COLO668 (cell line): ENCODE measurements around the gene SLC44A3.

ENCODE experiments used
- DNase-seq: peaks from one replicate; lab custom pipeline; 2025; ENCODE audit not compliant: unreplicated experiment; lab: John Stamatoyannopoulos, UW

The SLC44A3 gene, protein sequence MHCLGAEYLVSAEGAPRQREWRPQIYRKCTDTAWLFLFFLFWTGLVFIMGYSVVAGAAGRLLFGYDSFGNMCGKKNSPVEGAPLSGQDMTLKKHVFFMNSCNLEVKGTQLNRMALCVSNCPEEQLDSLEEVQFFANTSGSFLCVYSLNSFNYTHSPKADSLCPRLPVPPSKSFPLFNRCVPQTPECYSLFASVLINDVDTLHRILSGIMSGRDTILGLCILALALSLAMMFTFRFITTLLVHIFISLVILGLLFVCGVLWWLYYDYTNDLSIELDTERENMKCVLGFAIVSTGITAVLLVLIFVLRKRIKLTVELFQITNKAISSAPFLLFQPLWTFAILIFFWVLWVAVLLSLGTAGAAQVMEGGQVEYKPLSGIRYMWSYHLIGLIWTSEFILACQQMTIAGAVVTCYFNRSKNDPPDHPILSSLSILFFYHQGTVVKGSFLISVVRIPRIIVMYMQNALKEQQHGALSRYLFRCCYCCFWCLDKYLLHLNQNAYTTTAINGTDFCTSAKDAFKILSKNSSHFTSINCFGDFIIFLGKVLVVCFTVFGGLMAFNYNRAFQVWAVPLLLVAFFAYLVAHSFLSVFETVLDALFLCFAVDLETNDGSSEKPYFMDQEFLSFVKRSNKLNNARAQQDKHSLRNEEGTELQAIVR

DNA sequence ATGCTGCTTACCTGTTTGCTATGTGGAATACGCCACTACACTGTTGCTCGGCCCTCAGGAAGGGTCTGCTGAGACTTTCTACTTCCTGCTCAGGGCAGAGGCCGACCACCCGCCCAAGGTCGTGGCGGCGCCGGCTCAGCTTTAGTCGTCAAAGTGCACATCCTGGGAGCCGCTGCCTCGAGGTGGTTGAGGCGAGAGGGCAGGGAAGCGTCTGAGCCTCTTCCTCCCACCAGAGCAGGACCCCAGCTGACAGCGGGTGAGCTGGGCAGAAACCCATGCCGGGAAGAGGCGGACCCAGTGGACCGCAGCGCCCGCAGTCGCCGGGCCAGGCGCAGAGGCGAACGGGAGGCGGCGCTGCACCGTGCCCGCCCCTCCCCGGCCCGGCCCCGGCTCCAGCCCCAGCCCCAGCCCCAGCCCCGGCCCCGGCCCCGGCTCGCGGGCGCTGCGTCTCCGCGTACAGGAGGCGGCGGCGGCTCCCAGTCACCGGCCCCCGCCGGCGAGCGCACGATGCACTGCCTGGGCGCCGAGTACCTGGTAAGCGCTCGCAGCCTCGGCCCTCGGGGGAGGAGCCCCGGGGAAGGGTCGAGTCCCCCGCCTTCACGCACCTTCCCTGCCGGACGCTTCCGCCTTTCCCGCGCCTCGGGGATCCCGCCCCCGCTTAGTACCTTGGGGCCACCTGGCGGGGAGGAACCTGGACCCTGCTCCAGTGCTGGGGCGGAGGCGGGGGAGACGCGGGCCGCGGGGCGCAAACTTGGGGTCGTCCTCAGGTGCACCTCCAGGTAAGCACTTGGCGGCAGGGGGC is at the start of gene SLC44A3:
TSS of gene SLC44A3 (plus strand) at position 413 of the 802 bp plus-strand sequence. CDS start at position 508, 95 bp downstream.
- peak; percentile 82 for DNase-seq

- no peak for DNase-seq
Observed at GRCh38 chr1:94772230-94772641, 47.9 kb upstream of the SLC44A3 start.

DNA sequence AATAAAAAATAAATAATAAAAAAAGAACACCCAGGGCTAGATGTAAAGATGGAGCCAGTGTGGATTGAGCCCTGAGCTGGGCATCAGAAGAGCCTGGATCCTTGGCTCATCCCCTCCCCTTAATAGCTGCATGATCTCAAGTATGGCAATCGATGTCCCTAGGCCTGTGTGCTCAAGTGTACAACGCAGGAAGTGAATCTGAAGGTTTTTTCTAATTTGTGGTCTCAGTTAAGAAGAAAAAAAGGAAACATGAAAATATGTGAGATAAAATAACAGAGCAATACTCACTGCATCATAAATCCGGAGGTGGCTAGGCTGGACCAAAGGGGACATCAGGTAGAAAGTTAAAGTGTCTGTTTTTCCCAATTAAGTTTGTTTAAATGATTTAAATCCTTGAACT is 47.3 kb upstream of the SLC44A3 start:
- no peak for DNase-seq

DNA sequence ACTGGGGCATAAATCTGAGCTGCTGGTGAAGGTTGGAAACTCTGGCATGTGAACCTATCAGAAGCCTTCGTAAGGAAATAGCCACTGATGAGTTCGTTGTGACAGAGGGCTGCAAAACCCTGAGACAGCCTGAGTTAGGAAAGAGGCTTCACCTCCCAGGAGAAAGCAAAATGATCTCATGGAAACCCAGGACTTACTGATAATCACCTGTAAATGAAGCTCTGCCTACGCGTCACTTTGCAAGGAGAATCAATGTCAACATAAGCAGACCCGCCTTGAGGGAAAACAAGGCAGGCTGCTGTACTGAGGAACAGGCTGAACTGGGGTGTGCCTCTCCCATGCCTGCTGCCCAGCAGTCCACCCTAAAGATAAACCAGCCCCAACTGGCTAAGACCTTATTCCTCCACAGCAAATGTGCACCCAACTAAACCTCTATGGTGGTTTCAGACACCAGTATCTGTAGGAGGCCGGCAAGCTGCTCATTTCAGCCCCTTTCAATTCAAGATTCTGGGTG is 46.8 kb upstream of the SLC44A3 start:
- no peak for DNase-seq

DNA sequence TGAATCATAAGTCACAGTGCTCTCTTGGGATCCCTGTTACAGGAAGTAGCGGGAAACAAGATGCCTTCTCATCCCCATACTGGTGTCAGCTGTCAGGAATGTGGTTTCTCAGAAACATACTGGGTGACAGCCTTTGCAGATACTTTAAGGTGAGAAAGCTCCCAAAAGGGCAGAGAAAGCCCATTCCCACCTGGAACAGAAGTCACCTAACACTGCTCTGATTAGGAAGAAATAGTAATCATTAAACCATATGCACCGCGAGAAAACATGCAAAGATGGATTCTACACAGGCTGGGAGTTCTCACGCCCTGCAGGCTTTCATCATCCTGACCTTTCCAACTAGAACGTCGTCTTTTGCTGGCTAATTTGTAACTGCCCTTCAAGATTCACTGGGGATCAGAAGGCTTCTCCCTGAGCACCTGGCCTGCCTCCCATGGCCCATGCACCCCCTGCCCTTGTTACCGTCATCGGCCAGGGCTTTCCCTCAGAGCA is 46.2 kb upstream of the SLC44A3 start:
- no peak for DNase-seq

DNA sequence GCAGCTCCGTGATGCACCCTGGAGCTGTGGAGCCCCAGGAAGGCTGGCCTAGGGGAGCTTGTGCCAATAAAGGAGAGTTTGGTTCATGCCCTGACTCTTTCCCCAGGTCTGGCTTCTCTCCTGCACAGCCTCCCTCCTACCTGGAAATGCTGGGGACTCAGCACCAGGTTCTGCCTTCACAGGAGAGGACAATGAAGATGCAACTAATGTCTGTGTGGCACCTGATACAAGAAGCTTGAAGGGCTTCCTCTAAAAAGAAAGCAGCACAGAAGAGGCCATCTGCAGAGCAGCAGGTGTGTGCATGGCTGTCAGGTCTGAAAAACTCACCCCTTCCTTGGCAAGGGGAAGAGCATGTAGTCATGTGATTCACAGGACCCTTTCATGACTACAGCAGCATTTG is 43.7 kb upstream of the SLC44A3 start:
- DNase-seq, result no peak

GRCh38 chr1:94777281-94777680 is 42.9 kb upstream of the SLC44A3 start:
- DNase-seq, result no peak

- no peak for DNase-seq
Observed at GRCh38 chr1:94778808-94779207, 41.3 kb upstream of the SLC44A3 start.

GRCh38 chr1:94783342-94784189 is 36.6 kb upstream of the SLC44A3 start:
- DNase-seq, result no peak

- no peak for DNase-seq
Observed at GRCh38 chr1:94784190-94784515, 36.0 kb upstream of the SLC44A3 start.

- DNase-seq, result no peak
Observed at GRCh38 chr1:94787691-94788090, 32.5 kb upstream of the SLC44A3 start.

- no peak for DNase-seq
Observed at GRCh38 chr1:94790246-94790645, 29.9 kb upstream of the SLC44A3 start.

DNA sequence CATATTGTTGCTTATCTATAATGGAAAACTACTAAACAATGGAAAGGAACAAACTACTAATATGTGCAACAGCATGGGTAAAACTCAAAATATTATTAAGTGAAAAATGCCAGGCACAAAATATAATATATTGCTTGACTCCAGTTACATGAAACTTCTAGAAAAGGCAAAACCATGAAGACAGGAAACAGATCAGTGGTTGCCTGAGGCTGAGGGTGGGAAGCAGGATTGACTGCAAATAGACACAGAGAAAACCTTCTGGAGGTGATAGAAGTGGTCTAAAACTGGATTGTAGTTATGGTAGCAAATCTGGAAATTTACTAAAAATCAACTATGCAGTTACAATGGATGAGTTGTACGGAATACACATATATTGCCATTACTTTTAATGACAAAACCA is 29.5 kb upstream of the SLC44A3 start:
- no peak for DNase-seq

DNA sequence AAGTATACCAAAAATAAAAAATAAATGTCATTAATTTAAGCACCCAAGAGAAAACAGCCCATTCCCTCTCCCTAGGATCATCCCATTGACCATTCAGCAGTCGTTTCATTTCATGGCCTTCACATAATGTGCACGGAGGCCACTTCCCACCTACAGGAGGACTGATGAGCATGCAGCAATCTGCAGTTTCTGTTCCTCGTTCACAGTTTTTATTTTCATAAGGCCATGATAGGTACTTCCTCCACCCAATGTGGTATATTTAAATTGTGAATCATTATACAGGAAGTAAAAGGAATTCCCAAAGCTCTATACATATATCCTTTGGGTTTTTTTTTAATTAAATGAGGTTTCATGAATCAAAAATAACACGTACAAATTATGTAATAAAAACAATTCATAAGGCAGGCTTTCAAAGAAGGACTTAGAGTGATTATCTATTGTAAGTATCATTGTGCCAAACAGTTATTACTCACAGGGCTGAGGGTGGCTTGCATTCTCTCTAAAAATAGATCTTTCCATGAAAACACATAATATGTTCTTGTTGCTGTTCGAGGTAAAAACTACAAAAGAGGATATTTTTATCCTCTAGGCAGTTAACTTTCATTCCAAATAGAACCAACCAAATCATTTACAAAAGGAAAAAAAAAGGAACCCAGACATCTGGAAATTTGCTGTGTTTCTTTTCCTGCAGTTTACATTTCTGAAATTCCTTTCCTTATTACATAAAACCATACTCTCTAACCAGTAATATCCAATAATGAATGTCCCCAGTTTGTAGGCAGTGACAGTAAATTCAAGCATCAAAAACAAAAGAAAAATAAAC is 27.5 kb upstream of the SLC44A3 start:
- DNase-seq, result no peak

DNA sequence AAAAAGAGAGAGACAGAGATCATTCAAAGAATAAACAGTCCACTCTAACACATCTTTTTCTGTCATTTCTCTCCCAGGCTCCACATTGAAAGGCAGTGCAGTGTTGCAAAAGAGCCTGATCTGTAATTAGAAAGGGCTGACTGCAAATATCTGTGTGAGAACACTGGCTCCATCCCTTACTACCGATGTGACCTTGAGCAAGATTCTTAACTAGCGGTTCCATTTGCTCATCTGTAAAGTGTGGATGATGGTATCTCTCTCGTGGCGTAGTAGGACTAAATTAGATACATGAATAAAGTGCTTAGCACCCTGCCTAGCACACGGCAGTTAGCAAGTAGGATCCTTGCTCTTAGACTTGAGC is 26.9 kb upstream of the SLC44A3 start:
- no peak for DNase-seq

GRCh38 chr1:94795434-94795833 is 24.7 kb upstream of the SLC44A3 start:
- no peak for DNase-seq

- DNase-seq, result no peak
Observed at GRCh38 chr1:94796266-94796665, 23.9 kb upstream of the SLC44A3 start.

GRCh38 chr1:94797291-94797690 is 22.9 kb upstream of the SLC44A3 start:
- DNase-seq, result no peak

- no peak for DNase-seq
Observed at GRCh38 chr1:94798054-94798453, 22.1 kb upstream of the SLC44A3 start.

DNA sequence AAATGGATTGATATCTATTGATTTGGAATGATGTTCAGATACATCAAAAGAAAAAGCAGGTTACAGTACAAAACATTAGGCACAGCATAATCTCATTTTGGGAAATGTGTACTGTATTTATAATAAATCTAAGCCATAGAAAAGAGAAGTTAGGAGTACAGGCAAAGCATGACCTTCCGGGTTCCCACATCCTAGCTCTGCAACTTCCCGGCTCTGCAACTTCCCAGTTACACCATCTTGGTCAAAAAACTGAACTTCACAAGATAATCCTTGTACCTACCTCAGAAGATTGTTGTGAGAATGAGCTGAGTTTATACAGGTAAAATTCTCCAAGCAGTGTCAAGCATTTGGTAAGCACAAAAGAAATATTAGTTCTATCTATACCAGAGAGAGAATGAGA is 21.7 kb upstream of the SLC44A3 start:
- DNase-seq, result no peak
